SK-N-SH (cell line): ENCODE data around the gene NDUFB4.

Experiments
- CHD2 ChIP-seq: fragments of 150-350 bp; IDR thresholded peaks from 2 replicates; pipeline ENCODE4 v1.6.1; 2018; ENCODE audit warnings: low read length; ENCODE audit not compliant: partially characterized antibody
- EP300 ChIP-seq, 2 experiments: IDR thresholded peaks; 2 replicates each; pipeline versions ENCODE4 v1.4.0 to v1.6.1; 2012; ENCODE audit warnings: borderline replicate concordance in 1 of 2, low read depth in 1 of 2, low read length in 1 of 2
- RAD21 ChIP-seq: IDR thresholded peaks from 2 replicates; pipeline ENCODE4 v1.6.1; 2012; ENCODE audit warnings: mild to moderate bottlenecking, low read length
- SMC3 ChIP-seq: IDR thresholded peaks from 2 replicates; pipeline ENCODE4 v1.6.1; 2012; ENCODE audit warnings: low read depth, low read length, improper control_type of control experiment
- TAF1 ChIP-seq: IDR thresholded peaks from 2 replicates; pipeline ENCODE4 v1.6.1; 2012; ENCODE audit warnings: low read depth, mild to moderate bottlenecking, low read length, moderate library complexity, borderline replicate concordance
- TF ChIP-seq, protein P1 (sequence below): fragments of 200-600 bp; sonication (generic); IDR thresholded peaks from 2 replicates; pipeline ENCODE4 v1.6.1; 2017; ENCODE audit warnings: antibody characterized with exemption, mild to moderate bottlenecking, moderate library complexity

DNA sequence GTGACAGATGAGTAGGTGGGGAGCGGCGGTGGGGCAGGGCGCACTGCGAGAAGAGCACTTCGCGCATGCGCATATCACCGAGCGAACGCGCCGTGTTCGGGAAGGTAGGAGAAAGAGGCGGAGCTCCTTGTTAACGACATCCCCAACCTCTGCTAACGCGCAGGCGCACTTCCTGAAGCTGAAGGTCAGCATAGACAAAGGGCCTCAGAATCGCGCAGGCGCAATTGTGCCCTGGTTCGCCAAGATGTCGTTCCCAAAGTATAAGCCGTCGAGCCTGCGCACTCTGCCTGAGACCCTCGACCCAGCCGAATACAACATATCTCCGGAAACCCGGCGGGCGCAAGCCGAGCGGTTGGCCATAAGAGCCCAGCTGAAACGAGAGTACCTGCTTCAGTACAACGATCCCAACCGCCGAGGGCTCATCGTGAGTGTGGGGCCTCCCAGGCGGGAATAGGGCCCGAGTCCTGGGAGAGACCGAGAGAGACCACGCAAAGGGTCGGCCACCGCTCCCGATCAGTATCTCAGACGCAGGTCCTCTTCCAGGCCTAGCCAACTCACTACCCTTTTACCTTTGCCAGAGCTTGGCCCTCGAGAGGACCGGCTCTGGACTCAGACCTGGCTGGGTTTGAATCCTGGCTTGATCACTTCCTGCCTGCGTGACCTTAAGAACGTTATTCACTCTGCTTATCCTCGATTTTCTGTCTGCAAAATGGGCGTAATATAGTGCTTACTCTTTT lies at the start of gene NDUFB4:
- TF ChIP-seq TAF1 (peak; percentile 56), CHD2 (peak; percentile 19), EP300 (IDR thresholded peaks at IDR 0.05; ENCODE audit: borderline replicate concordance in 1 of 2, low read depth in 1 of 2, low read length in 1 of 2) (no peak), SMC3 (no peak), RAD21 (no peak; the same call in 1 of the 2 replicates)
- TF ChIP-seq, protein P1, sequence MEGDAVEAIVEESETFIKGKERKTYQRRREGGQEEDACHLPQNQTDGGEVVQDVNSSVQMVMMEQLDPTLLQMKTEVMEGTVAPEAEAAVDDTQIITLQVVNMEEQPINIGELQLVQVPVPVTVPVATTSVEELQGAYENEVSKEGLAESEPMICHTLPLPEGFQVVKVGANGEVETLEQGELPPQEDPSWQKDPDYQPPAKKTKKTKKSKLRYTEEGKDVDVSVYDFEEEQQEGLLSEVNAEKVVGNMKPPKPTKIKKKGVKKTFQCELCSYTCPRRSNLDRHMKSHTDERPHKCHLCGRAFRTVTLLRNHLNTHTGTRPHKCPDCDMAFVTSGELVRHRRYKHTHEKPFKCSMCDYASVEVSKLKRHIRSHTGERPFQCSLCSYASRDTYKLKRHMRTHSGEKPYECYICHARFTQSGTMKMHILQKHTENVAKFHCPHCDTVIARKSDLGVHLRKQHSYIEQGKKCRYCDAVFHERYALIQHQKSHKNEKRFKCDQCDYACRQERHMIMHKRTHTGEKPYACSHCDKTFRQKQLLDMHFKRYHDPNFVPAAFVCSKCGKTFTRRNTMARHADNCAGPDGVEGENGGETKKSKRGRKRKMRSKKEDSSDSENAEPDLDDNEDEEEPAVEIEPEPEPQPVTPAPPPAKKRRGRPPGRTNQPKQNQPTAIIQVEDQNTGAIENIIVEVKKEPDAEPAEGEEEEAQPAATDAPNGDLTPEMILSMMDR, result no peak
